ENCODE measurements around the gene RAB40B. TPM values are rescaled to one million over a fixed set of nuclear protein-coding genes. Genes with fewer than 3 reads are reported as not detected.

RAB40B gene
- total and polyA plus RNA-seq, 2 of the 4 experiments (the other 2 are of a cell fraction): 14.9 to 20.0 TPM

- ChIA-PET CTCF (no interaction called here), POLR2A (ENCODE audit: unreplicated experiment) (no interaction called here)
- BruUV-seq (replicated peaks): no TSS peak
- Histone ChIP-seq H3K9me3 (ENCODE audit: control insufficient read depth, insufficient read depth, low read length) (no peaks in the 10 kb centered on the region; the same call in 1 of the 2 replicates), H2BK20ac (ENCODE audit: low read depth, low read length) (no peak overlapping the region), H2AK9ac (replicated peaks; ENCODE audit: low read depth, low read length, poor library complexity) (no peak overlapping the region), H3K4me1 (ENCODE audit: control insufficient read depth, insufficient read depth, low read length) (no peaks in the 10 kb centered on the region), H2AK5ac (ENCODE audit: low read depth, low read length) (no peak overlapping the region), H2BK120ac (ENCODE audit: low read depth, low read length) (no peak overlapping the region), H3K9me1 (ENCODE audit: insufficient read depth, low read length) (no peaks in the 10 kb centered on the region), H3K18ac (ENCODE audit: low read depth, low read length) (no peak overlapping the region), H2BK5ac (ENCODE audit: low read depth, low read length, poor library complexity, severe bottlenecking) (no peak overlapping the region), H3K56ac (ENCODE audit: extremely low read depth, insufficient read depth, low read length) (no peak overlapping the region), H3K9ac (ENCODE audit: low read depth, low read length) (no peak overlapping the region), H3K36me3 (ENCODE audit: control insufficient read depth, insufficient read depth, low read length) (no peaks in the 10 kb centered on the region; the same call in 1 of the 2 replicates), H3K14ac (replicated peaks; ENCODE audit: low read depth, low read length) (no peak overlapping the region), H3K27me3 (ENCODE audit: control insufficient read depth, insufficient read depth, low read length) (no peaks in the 10 kb centered on the region), H3K23ac (ENCODE audit: low read depth, low read length) (no peak overlapping the region), H4K5ac (ENCODE audit: low read depth, low read length) (no peak overlapping the region), H2AFZ (replicated peaks; ENCODE audit: low read length, poor library complexity) (no peak overlapping the region), H3K4ac (ENCODE audit: low read depth, low read length) (no peak overlapping the region), H4K8ac (ENCODE audit: low read depth in 2 of 2, low read length in 2 of 2) (no peak overlapping the region), H3K4me2 (ENCODE audit: low read depth, low read length) (no peak overlapping the region), H3K79me1 (ENCODE audit: low read depth in 1 of 2, low read length in 2 of 2) (peaks cover 0 to under 1% of the 10 kb centered on the region in 2 experiments; a peak in 1 of 4 replicates), H4K91ac (ENCODE audit: insufficient read depth, low read depth, low read length) (no peak overlapping the region), H4K20me1 (ENCODE audit: insufficient read depth, low read length) (no peaks in the 10 kb centered on the region; the same call in 1 of the 2 replicates), H2BK15ac (ENCODE audit: low read depth, low read length) (no peak overlapping the region), H3K4me3 (ENCODE audit: insufficient read depth, low read depth, low read length) (no peak overlapping the region), H3K27ac (ENCODE audit: insufficient read depth, low read length) (no peak overlapping the region)
- dilution Hi-C loops (cut with HindIII; ENCODE audit: low sequenced_read_pairs, unreplicated experiment) (no loop called here), intact Hi-C loops (cut with micrococcal nuclease) (no loop called here), in situ Hi-C loops (cut with MboI; ENCODE audit: low sequenced_read_pairs) (no loop called here)
- DNase-seq: no peak
- TF ChIP-seq RFX5 (IDR thresholded peaks at IDR 0.05; ENCODE audit: low read depth, low read length): no peak
- TF ChIP-seq POLR2A (IDR thresholded peaks at IDR 0.05; ENCODE audit: low read depth, low read length): no peak
- no peak for TF ChIP-seq MAZ (IDR thresholded peaks at IDR 0.05; ENCODE audit: borderline replicate concordance, low read depth, low read length)
- no peak for TF ChIP-seq NFE2L2 (IDR thresholded peaks at IDR 0.05; ENCODE audit: low read depth, low read length)
- no peak for TF ChIP-seq ELK1 (IDR thresholded peaks at IDR 0.05; ENCODE audit: borderline replicate concordance, low read depth, low read length)
- no peak for TF ChIP-seq RAD21 (IDR thresholded peaks at IDR 0.05; ENCODE audit: low read length)
- no peak for TF ChIP-seq FOS (IDR thresholded peaks at IDR 0.05; ENCODE audit: low read depth, low read length)
- TF ChIP-seq, protein P1, sequence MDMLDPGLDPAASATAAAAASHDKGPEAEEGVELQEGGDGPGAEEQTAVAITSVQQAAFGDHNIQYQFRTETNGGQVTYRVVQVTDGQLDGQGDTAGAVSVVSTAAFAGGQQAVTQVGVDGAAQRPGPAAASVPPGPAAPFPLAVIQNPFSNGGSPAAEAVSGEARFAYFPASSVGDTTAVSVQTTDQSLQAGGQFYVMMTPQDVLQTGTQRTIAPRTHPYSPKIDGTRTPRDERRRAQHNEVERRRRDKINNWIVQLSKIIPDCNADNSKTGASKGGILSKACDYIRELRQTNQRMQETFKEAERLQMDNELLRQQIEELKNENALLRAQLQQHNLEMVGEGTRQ (IDR thresholded peaks at IDR 0.05; ENCODE audit: low read depth, low read length): no peak
- TF ChIP-seq BHLHE40 (IDR thresholded peaks at IDR 0.05; ENCODE audit: low read depth, low read length): no peak
- no peak for TF ChIP-seq MXI1 (IDR thresholded peaks at IDR 0.05; ENCODE audit: borderline replicate concordance, low read depth, low read length)
- no peak for TF ChIP-seq SMC3 (IDR thresholded peaks at IDR 0.05; ENCODE audit: low read depth, low read length)
- TF ChIP-seq CHD1 (IDR thresholded peaks at IDR 0.05; ENCODE audit: low read depth, low read length): no peak
- TF ChIP-seq, protein P2, sequence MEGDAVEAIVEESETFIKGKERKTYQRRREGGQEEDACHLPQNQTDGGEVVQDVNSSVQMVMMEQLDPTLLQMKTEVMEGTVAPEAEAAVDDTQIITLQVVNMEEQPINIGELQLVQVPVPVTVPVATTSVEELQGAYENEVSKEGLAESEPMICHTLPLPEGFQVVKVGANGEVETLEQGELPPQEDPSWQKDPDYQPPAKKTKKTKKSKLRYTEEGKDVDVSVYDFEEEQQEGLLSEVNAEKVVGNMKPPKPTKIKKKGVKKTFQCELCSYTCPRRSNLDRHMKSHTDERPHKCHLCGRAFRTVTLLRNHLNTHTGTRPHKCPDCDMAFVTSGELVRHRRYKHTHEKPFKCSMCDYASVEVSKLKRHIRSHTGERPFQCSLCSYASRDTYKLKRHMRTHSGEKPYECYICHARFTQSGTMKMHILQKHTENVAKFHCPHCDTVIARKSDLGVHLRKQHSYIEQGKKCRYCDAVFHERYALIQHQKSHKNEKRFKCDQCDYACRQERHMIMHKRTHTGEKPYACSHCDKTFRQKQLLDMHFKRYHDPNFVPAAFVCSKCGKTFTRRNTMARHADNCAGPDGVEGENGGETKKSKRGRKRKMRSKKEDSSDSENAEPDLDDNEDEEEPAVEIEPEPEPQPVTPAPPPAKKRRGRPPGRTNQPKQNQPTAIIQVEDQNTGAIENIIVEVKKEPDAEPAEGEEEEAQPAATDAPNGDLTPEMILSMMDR (conservative IDR thresholded peaks at IDR 0.05; ENCODE audit: low read depth, low read length): no peak
- no peak for TF ChIP-seq CEBPB (IDR thresholded peaks at IDR 0.05; ENCODE audit: low read depth, low read length)
- TF ChIP-seq MAFK (IDR thresholded peaks at IDR 0.05; ENCODE audit: low read depth, low read length): no peak
- TF ChIP-seq RCOR1 (IDR thresholded peaks at IDR 0.05; ENCODE audit: insufficient replicate concordance, low read length): no peak
- ATAC-seq (ENCODE audit: low read depth): no peak
- WGBS, 2 experiments (ENCODE audit: extremely low coverage in 2 of 2, insufficient read length in 1 of 2): no CpG with 5 or more reads among the region's 8 CpGs
Measured at GRCh38 chr17:82689077-82689476, 9.4 kb downstream of the RAB40B start.
